Measurements from ENCODE around the gene ABCA13.

DNA sequence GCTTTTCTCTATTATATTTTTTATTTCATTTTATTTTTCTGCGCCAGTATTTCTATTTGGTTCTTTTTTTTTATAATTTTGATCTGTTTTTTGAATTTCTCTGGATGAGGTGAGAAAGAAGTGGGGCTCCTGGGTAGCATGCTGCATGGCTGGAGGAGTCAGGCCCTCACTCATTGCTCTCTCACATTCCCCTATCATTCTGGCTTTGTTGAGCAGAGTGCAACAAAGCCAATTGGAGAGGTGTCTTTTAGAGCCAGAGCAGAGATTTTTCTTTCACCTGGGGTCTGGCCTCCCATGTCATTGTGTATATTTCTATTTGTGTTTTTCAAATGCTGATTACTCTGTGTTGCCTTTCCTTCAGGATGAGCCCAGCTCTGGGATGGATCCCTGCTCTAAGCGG, 423.1 kb downstream of the ABCA13 start:
- TF ChIP-seq, protein P1, sequence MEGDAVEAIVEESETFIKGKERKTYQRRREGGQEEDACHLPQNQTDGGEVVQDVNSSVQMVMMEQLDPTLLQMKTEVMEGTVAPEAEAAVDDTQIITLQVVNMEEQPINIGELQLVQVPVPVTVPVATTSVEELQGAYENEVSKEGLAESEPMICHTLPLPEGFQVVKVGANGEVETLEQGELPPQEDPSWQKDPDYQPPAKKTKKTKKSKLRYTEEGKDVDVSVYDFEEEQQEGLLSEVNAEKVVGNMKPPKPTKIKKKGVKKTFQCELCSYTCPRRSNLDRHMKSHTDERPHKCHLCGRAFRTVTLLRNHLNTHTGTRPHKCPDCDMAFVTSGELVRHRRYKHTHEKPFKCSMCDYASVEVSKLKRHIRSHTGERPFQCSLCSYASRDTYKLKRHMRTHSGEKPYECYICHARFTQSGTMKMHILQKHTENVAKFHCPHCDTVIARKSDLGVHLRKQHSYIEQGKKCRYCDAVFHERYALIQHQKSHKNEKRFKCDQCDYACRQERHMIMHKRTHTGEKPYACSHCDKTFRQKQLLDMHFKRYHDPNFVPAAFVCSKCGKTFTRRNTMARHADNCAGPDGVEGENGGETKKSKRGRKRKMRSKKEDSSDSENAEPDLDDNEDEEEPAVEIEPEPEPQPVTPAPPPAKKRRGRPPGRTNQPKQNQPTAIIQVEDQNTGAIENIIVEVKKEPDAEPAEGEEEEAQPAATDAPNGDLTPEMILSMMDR (conservative IDR thresholded peaks at IDR 0.05 in 1 of 2, IDR thresholded peaks at IDR 0.05 in 1 of 2; ENCODE audit: extremely low read depth in 1 of 2, insufficient read depth in 1 of 2, low read depth in 1 of 2, low read length in 2 of 2): no peak
- no peak for TF ChIP-seq EZH2 (IDR thresholded peaks at IDR 0.05; ENCODE audit: borderline replicate concordance, low read length)
